SK-N-SH treated with all-trans-retinoic acid at 6 μM for 48 hours (cell line): ENCODE measurements around the gene PLCB4.
A peak's percentile ranks its signal among the peaks of the same experiment; 100 is the strongest.

ENCODE experiments used
- BACH2 ChIP-seq: fragments of 250-450 bp; sonication (Bioruptor Pico); IDR thresholded peaks from 2 replicates; pipeline ENCODE4 v1.9.0; 2021; ENCODE audit warnings: mild to moderate bottlenecking, borderline replicate concordance
- CREB5 ChIP-seq: fragments of 250-450 bp; sonication (Bioruptor Pico); IDR thresholded peaks from 2 replicates; pipeline ENCODE4 v1.5.1; 2020; ENCODE audit warnings: low read depth, mild to moderate bottlenecking, moderate library complexity
- CSRNP3 ChIP-seq: fragments of 250-450 bp; sonication (Bioruptor Pico); IDR thresholded peaks from 2 replicates; pipeline ENCODE4 v1.5.1; 2021; ENCODE audit warnings: mild to moderate bottlenecking, moderate library complexity
- ESRRG ChIP-seq: fragments of 250-450 bp; sonication (Bioruptor Pico); IDR thresholded peaks from 2 replicates; pipeline ENCODE4 v1.6.1; 2021; ENCODE audit warnings: mild to moderate bottlenecking
- GLIS3 ChIP-seq: fragments of 250-450 bp; sonication (Bioruptor Pico); IDR thresholded peaks from 2 replicates; pipeline ENCODE4 v1.5.0; 2020; ENCODE audit warnings: mild to moderate bottlenecking, moderate library complexity
- ISL1 ChIP-seq: fragments of 250-450 bp; sonication (Bioruptor Pico); IDR thresholded peaks from 2 replicates; pipeline ENCODE4 v2.1.2; 2022; ENCODE audit warnings: mild to moderate bottlenecking, moderate library complexity
- PATZ1 ChIP-seq: fragments of 250-450 bp; sonication (Bioruptor Pico); IDR thresholded peaks from 2 replicates; pipeline ENCODE4 v1.8.0; 2020; ENCODE audit warnings: mild to moderate bottlenecking, moderate library complexity, borderline replicate concordance
- RARB ChIP-seq: fragments of 250-450 bp; sonication (Bioruptor Pico); IDR thresholded peaks from 2 replicates; pipeline ENCODE4 v1.8.0; 2021; ENCODE audit warnings: mild to moderate bottlenecking, moderate library complexity
- TCF4 ChIP-seq: fragments of 250-450 bp; sonication (Bioruptor Pico); IDR thresholded peaks from 2 replicates; pipeline ENCODE4 v1.8.0; 2021; ENCODE audit warnings: mild to moderate bottlenecking, moderate library complexity, borderline replicate concordance
- TOX ChIP-seq: fragments of 250-450 bp; sonication (Bioruptor Pico); IDR thresholded peaks from 2 replicates; pipeline ENCODE4 v1.8.0; 2021; ENCODE audit warnings: mild to moderate bottlenecking, moderate library complexity, borderline replicate concordance
- ZC3H10 ChIP-seq: fragments of 250-450 bp; sonication (Bioruptor Pico); IDR thresholded peaks from 2 replicates; pipeline ENCODE4 v1.5.1; 2021; ENCODE audit warnings: mild to moderate bottlenecking, moderate library complexity
- ZFP30 ChIP-seq: fragments of 450-650 bp; formaldehyde crosslinking; IDR thresholded peaks from 2 replicates; pipeline ENCODE4 v1.5.0; 2022; ENCODE audit warnings: mild to moderate bottlenecking, moderate library complexity
- ZNF565 ChIP-seq: fragments of 450-650 bp; formaldehyde crosslinking; conservative IDR thresholded peaks from 2 replicates; pipeline ENCODE4 v1.5.0; 2020; ENCODE audit warnings: low read depth, mild to moderate bottlenecking, moderate library complexity
- ZNF8 ChIP-seq: fragments of 450-650 bp; formaldehyde crosslinking; IDR thresholded peaks from 2 replicates; pipeline ENCODE4 v1.5.0; 2020; ENCODE audit warnings: mild to moderate bottlenecking, moderate library complexity

GRCh38 chr20:9112541-9113515 is 43.9 kb downstream of the PLCB4 start:
- TF ChIP-seq TCF4 (no peak), CREB5 (no peak), ZNF565 (CRISPR knock-in tag) (no peak), ESRRG (CRISPR knock-in tag) (no peak), GLIS3 (CRISPR knock-in tag) (0 out of 2 replicates have a peak, but pooled peaks have one; percentile 56), TOX (no peak), ZNF8 (no peak), RARB (CRISPR knock-in tag) (no peak), PATZ1 (no peak), ZFP30 (CRISPR knock-in tag) (no peak), ZC3H10 (CRISPR knock-in tag) (no peak), BACH2 (CRISPR knock-in tag) (no peak), ISL1 (CRISPR knock-in tag) (peak; percentile 85), CSRNP3 (no peak)
